GM18502 (cell line): ENCODE data around the gene MAP3K2.
"Not testable (repeated sequence)": the region's sequence is repeated elsewhere in the genome, so short reads cannot be mapped to it uniquely, and the experiment has no call there.

Experiments used
- ATAC-seq: cut with Tn5 transposase; IDR thresholded peaks from one replicate; pipeline ENCODE4 v1.9.1; 2021; ENCODE audit warnings: mild to moderate bottlenecking; ENCODE audit not compliant: unreplicated experiment, poor library complexity

The MAP3K2 gene

GRCh38 chr2:127421116-127421800, 33.5 kb upstream of the MAP3K2 start:
- ATAC-seq, result no peak

DNA sequence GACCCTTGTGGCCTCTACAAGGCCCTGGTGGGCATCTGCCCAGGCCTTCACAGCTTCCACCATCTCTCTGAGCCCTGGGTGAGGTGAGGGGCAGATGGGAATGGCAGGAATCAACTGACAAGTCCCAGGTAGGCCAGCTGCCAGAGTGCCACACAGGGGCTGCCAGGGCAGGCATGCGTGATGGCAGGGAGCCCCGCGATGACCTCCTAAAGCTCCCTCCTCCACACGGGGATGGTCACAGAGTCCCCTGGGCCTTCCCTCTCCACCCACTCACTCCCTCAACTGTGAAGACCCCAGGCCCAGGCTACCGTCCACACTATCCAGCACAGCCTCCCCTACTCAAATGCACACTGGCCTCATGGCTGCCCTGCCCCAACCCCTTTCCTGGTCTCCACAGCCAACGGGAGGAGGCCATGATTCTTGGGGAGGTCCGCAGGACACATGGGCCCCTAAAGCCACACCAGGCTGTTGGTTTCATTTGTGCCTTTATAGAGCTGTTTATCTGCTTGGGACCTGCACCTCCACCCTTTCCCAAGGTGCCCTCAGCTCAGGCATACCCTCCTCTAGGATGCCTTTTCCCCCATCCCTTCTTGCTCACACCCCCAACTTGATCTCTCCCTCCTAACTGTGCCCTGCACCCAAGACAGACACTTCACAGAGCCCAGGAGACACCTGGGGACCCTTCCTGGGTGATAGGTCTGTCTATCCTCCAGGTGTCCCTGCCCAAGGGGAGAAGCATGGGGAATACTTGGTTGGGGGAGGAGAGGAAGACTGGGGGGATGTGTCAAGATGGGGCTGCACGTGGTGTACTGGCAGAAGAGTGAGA, 32.5 kb upstream of the MAP3K2 start:
- no peak for ATAC-seq

GRCh38 chr2:127419448-127420038, 31.8 kb upstream of the MAP3K2 start:
- ATAC-seq, result no peak

GRCh38 chr2:127419112-127419430, 31.3 kb upstream of the MAP3K2 start:
- no peak for ATAC-seq

GRCh38 chr2:127418300-127419111, 30.7 kb upstream of the MAP3K2 start, which contains the start of gene PROC:
Gene PROC, plus strand, starts transcription at chr2:127418427. Its CDS starts 1,516 bp downstream, at chr2:127419943.
- ATAC-seq, result no peak

DNA sequence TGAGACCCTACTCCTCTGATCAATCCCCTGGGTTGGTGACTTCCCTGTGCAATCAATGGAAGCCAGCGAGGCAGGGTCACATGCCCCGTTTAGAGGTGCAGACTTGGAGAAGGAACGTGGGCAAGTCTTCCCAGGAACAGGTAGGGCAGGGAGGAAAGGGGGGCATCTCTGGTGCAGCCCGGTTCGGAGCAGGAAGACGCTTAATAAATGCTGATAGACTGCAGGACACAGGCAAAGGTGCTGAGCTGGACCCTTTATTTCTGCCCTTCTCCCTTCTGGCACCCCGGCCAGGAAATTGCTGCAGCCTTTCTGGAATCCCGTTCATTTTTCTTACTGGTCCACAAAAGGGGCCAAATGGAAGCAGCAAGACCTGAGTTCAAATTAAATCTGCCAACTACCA, 29.6 kb upstream of the MAP3K2 start:
- no peak for ATAC-seq

DNA sequence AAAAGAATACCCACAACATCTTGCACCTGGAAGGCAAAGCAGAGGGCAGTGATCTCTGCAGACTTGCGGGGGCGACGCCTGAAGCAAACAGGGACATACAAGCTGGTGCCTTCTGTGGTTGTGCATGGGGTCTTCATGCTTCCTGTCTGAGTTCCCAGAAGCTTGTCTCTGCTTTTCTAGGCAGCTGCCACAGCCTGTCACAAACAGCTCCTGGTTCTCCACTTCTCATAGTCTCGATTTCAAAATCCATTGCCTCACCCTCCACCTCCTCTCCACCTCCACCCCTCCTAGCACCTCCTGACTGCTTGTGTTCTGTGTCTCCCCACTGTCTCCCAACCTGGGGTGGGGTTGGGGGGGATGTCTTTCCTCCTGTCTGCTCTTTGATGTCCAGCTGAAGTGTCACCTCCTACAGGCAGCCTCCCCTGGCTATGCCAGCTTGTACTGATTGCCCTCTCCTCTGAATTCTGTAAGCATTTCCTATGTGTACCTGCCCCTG, 28.8 kb upstream of the MAP3K2 start:
- ATAC-seq, result peak; percentile 4

DNA sequence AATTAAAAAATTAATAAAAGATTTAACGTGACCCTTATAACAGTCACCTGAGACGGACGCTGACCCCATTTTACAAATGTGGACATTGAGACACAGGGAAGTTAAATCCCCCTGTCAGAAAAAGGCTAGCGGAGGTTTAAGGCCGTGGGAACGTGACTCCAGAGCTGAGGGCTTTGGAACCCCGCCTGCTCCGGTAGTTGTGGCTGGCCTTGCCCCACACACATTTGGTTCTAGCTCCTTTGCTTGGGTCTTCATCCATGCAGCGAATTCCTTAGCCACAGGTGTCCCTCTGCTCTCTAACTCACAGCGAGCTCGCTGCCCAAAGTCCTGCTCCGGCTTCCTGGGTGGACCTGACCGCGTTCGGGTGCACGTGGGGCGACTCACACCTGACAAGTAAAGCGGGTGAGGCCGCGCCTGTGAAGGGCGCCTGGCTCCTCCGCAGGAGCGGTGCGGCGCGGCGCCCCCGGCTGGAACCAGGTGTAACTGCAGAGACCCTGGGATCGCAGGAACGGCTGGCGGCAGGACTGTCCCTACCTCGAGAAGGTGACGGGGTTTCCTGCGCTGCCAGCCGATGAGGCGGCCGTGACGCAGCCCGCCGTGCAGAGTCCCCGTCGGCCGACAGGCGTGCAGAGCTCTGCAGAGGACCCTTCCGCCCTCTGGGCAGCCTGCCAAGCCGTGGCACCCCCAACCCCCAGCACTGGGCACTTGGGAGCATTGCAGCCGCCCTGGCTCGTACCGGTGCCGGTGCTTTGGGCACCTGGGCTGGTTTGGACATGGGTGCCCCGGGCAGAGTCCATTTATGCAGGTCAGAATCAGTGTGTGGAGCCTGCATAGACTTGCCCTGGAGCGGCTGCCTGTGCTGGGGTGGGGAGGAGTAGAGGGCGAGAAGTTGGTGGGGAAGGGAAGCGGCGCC, 28.1 kb upstream of the MAP3K2 start:
- ATAC-seq, result peak; percentile 81

DNA sequence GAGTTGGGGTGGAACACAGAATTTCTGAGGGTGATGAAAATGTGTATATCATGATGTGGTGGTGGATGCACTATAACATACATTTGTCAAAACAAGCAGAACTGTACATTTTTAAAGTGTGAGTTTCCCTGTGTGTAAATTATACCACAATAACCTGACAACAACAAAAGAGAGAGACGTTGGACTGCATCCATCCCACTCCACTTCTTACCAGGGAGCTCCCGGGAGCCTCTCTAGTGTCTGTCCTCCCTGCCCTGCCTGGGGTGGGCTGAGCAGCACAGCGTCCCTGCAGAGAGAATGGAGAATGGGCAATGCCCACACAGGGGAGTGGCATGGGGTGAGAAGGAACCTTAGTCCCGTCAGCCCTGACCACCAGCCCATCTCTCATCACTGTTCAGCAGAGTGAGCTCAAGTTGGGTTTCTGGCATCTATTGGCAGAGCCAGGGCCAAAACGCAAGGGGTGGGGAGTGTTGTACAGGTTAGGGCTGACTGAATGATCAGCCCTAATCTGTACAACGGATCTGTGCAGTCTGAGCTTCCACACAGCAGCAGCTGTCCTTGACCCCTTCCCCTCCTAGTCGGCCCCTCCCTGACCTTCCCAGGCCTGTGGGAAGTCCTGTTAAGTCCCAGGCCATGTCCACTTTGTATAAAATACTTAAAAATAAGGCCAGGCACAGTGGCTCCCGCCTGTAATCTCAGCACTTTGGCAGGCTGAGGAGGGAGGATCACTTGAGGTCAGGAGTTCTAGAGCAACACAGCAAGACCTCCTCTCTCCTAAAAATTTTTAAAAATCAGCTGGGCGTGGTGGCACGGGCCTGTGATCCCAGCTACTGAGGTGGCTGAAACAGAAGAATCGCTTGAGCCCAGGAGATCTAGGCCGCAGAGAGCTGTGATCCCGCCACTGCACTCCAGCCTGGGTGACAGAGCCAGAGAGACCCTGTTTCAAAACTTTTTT, 27.1 kb upstream of the MAP3K2 start:
- ATAC-seq, result no peak

DNA sequence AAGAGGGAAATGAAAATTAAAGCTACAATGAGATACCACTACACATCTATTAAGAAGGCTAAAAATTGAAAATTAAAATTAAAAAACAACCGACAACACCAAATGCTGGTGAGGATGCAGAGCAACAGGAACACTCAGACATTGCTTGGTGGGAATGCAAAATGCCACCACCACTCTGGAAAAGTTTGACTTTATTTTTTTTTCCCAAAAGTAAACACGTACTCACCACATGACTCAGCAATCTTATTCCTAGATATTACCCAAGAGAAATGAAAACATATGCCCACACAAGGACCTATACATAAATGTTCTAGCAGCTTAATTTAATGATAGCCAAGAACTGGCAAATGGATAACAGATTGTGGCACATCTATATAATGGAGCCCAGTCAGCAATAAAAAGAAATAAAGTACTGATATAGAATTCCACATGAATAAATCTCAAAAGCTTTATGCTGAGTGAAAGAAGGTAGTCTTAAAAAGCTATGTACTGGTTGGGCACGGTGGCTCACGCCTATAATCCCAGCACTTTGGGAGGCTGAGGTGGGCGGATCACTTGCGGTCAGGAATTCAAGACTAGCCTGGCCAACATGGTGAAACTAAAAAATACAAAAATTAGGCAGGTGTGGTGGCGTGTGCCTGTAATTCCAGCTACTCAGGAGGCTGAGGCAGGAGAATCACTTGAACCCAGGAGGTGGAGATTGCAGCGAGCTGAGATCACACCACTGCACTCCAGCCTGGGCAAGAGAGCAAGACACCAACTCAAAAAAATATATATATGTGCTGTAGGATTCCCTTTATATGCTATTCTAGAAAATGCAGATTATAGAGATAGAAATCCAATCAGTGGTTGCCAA, 26.2 kb upstream of the MAP3K2 start:
- ATAC-seq, result no peak

DNA sequence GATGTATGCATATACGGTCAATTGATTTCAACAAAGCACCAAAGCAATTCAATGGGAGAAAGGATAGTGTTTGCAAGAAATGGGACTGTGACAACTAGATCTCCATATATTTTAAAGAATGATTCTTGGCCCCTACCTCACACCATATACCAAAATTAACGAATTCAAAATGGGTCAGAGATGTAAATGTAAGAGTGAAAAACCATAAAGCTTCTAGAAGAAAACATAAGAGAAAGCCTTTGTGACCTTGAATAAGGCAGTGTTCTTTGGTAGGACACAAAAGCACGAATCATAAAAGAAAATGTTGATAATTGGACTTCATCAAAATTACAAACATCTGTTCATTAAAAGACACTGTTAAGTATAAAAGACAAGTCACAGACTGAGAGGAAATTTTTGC, 25.4 kb upstream of the MAP3K2 start:
- ATAC-seq, result no peak

- ATAC-seq, result no peak
These were observed 24.0 kb upstream of the MAP3K2 start for GRCh38 chr2:127411653-127412369.

DNA sequence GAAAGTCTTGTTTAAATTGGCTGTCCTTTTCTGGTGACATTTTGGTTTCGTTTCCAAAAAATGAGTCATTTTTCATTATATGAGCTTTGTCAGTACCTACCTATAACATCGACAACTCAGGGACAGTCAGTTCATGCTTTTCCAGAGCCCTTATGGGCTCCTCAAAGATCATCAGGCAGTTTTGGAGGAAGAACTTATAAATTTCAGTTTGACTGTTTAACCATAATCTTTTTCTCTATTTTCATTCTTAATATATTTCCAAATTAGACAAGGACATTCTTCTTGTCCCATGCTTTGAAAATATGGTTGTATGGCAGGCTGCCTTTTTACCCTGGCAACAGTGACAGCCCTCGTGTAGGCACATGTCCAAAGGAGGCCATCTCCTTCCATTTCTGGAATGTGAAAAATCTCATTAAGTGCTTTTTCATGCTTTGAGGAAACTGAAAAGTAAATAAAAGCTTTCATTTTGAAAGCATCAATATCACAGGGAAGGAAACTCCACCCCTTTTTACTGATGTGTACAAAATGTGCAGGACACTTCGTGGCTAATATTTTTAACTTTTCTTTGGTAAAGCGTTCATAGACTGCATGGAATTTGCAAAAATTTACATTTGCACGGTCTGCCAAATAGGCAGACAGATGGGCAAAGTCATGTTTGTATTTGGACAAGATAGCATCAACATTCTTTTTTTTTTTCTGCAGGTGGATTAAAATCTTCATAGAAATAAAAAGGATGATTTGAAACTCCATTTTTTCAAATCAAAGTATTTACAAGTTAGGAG, 23.3 kb upstream of the MAP3K2 start:
- peak; percentile 59 for ATAC-seq

DNA sequence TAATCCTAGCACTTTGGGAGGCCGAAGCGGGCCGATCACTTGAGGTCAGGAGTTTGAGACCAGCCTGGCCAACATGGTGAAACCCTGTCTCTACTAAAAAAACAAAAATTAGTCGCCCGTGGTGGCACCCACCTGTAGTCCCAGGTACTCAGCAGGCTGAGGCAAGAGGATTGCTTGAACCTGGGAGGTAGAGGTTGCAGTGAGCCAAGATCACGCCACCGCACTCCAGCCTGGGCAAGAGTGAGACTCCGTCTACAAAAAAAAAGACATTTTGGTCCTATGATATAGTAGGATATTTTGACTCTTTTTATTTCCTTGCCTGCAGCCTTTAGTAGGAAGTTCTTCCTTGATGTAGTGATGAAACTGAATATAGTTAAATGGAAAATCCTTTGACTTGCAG, 21.9 kb upstream of the MAP3K2 start:
- not testable (repeated sequence) for ATAC-seq

DNA sequence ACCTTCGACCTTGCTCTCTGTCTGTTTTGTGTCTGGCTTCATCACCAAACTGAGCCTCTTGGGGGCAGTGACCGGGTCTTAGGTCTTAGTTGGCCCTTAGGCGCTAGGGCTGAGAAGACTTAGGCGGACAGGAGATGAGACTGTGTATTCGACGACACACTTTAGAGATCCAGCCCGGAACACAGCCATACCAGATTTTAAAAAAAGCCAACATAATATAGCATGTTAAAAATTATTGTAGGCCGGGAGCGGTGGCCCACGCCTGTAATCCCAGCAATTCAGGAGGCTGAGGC, 21.0 kb upstream of the MAP3K2 start:
- no peak for ATAC-seq
